ENCODE results near the gene SEMA3B. TPM values are rescaled to one million over a fixed set of nuclear protein-coding genes. Genes with fewer than 3 reads are reported as not detected.

SEMA3B gene
- total and polyA plus RNA-seq, 8 donors, result 40.1 to 310 (median 103) TPM

- Histone ChIP-seq H3K4me1 (peaks cover 38 to 69% (median 60%) of the 10 kb centered on the region in 4 donors), H3K9me3 (no peaks in the 10 kb centered on the region), H3K4me3 (no peak overlapping the region), H3K36me3 (peaks cover 8 to 54% (median 19%) of the 10 kb centered on the region in 4 donors), H3K27ac (peak overlapping the region in 3 of 5 donors; percentile 17 to 54 (median 28)), H3K27me3 (peaks cover 0 to 40% (median 26%) of the 10 kb centered on the region in 3 donors)
- intact Hi-C loops (cut with DNase I; ENCODE audit: low total_unique reads), result loop anchor here (5.0 to 10.0 kb wide), 2 partner anchors 50 to 82 kb away; partner anchors contain the start of gene GNAT1
- WGBS, 5 donors, result 40 to 48% (median 42%) methylated on average over 18 to 26 of the region's 26 CpGs
- peak in 1 of 3 donors; percentile 34 for TF ChIP-seq POLR2AphosphoS5 (IDR thresholded peaks at IDR 0.05)
- peak in 5 of 7 experiments; percentile 68 to 88 (median 74) for TF ChIP-seq CTCF (IDR thresholded peaks at IDR 0.05)
- TF ChIP-seq POLR2A (IDR thresholded peaks at IDR 0.05), result no peak
- peak; percentile 83 to 87 for DNase-seq
Observed at GRCh38 chr3:50274371-50275104, 5.6 kb downstream of the SEMA3B start.

- H3K27ac ChIP-seq, result peak overlapping the region in 2 of 5 donors; percentile 28 to 54
- TF ChIP-seq EP300 (IDR thresholded peaks at IDR 0.05) (no peak), POLR2A (IDR thresholded peaks at IDR 0.05) (no peak), POLR2AphosphoS5 (IDR thresholded peaks at IDR 0.05) (no peak), CTCF (IDR thresholded peaks at IDR 0.05) (no peak)
- H3K4me3 ChIP-seq, result no peak overlapping the region
- no peaks in the 10 kb centered on the region for H3K9me3 ChIP-seq
- H3K27me3 ChIP-seq, result peaks cover 0 to 40% (median 26%) of the 10 kb centered on the region in 3 donors
- WGBS, 5 donors, result 53 to 73% (median 63%) methylated on average over 35 to 65 of the region's 65 CpGs
- intact Hi-C loops (cut with DNase I; ENCODE audit: low total_unique reads), result loop anchor here (10.0 kb wide), 1 partner anchor 51 kb away; no protein-coding TSS in a partner anchor
- peaks cover 8 to 54% (median 19%) of the 10 kb centered on the region in 4 donors for H3K36me3 ChIP-seq
- no peak for DNase-seq
- peaks cover 35 to 61% (median 52%) of the 10 kb centered on the region in 4 donors for H3K4me1 ChIP-seq
Observed at GRCh38 chr3:50275141-50275995, 6.4 kb downstream of the SEMA3B start.

GRCh38 chr3:50275996-50276761 is 7.2 kb downstream of the SEMA3B start:
- Histone ChIP-seq H3K36me3 (peaks cover 8 to 52% (median 19%) of the 10 kb centered on the region in 4 donors), H3K27ac (no peak overlapping the region), H3K9me3 (no peaks in the 10 kb centered on the region), H3K4me3 (no peak overlapping the region), H3K4me1 (peaks cover 27 to 53% (median 44%) of the 10 kb centered on the region in 4 donors), H3K27me3 (peaks cover 0 to 40% (median 26%) of the 10 kb centered on the region in 3 donors)
- TF ChIP-seq POLR2A (IDR thresholded peaks at IDR 0.05) (no peak), POLR2AphosphoS5 (IDR thresholded peaks at IDR 0.05) (no peak), EP300 (IDR thresholded peaks at IDR 0.05) (no peak), CTCF (IDR thresholded peaks at IDR 0.05) (no peak)
- intact Hi-C loops (cut with DNase I; ENCODE audit: low total_unique reads), result loop anchor here (10.0 kb wide), 1 partner anchor 51 kb away; no protein-coding TSS in a partner anchor
- 50 to 70% (median 69%) methylated on average over 49 to 79 of the region's 79 CpGs for WGBS, 5 donors
- DNase-seq, result no peak
